Measurements from ENCODE around the gene MBNL3. TPM values are rescaled to one million over a fixed set of nuclear protein-coding genes. Genes with fewer than 3 reads are reported as not detected.

Gene MBNL3
- total and polyA plus RNA-seq, 9 of the 15 experiments (the other 6 are each of a cell fraction or from before 2014, with no cell fraction given): under 0.01 to 0.25 (median 0.16) TPM

- TF ChIP-seq MAX (CRISPR knock-in tag; IDR thresholded peaks at IDR 0.05): no peak
Observed at GRCh38 chrX:132435222-132435621, 53.6 kb downstream of the MBNL3 start (continued).

- Histone ChIP-seq H2AFZ (ENCODE audit: low read depth, low read length) (no peak overlapping the region), H3K36me3 (ENCODE audit: control insufficient read depth, insufficient read depth, low read length) (no peaks in the 10 kb centered on the region), H4K20me1 (replicated peaks; ENCODE audit: control insufficient read depth, insufficient read depth, low read length) (no peaks in the 10 kb centered on the region), H3K4me2 (ENCODE audit: insufficient read depth, low read length) (no peak overlapping the region), H3K27me3 (ENCODE audit: control insufficient read depth in 2 of 2, insufficient read depth in 2 of 2, low read length in 2 of 2) (no peaks in the 10 kb centered on the region), H3K4me3 (no peak overlapping the region), H3K9ac (ENCODE audit: insufficient read depth in 1 of 2, low read depth in 2 of 2, low read length in 2 of 2) (no peak overlapping the region), H3K4me1 (replicated peaks in 1 of 2; ENCODE audit: control insufficient read depth in 2 of 2, insufficient read depth in 2 of 2, low read length in 2 of 2) (no peaks in the 10 kb centered on the region), H3K27ac (ENCODE audit: extremely low read depth, low read depth, low read length) (no peak overlapping the region), H3K79me2 (ENCODE audit: control insufficient read depth, insufficient read depth, low read length) (no peaks in the 10 kb centered on the region), H3K9me1 (ENCODE audit: control insufficient read depth, insufficient read depth, low read length) (no peaks in the 10 kb centered on the region), H3K9me3 (replicated peaks; ENCODE audit: control insufficient read depth, insufficient read depth, low read depth, low read length) (no peaks in the 10 kb centered on the region)
- BruUV-seq (replicated peaks): no TSS peak
- FAIRE-seq (no peak), DNase-seq (ENCODE audit: extremely low read depth in 1 of 4, low spot score in 3 of 4) (no peak), ATAC-seq (no peak)
- ChIA-PET POLR2A (no interaction called here), CTCF (ENCODE audit: low intra/inter-chr PET ratio) (no interaction called here)
- no peak for TF ChIP-seq KAT7 (CRISPR knock-in tag; IDR thresholded peaks at IDR 0.05; ENCODE audit: borderline replicate concordance)
- no peak for TF ChIP-seq SUPT5H (IDR thresholded peaks at IDR 0.05)
- no peak for TF ChIP-seq NRF1 (conservative IDR thresholded peaks at IDR 0.05 in 1 of 2, IDR thresholded peaks at IDR 0.05 in 1 of 2)
- TF ChIP-seq STAG1 (CRISPR knock-in tag; IDR thresholded peaks at IDR 0.05; ENCODE audit: borderline replicate concordance): no peak
- no peak for TF ChIP-seq ZSCAN32 (CRISPR knock-in tag; IDR thresholded peaks at IDR 0.05)
- no peak for TF ChIP-seq FOSL1 (tag; conservative IDR thresholded peaks at IDR 0.05)
- no peak for TF ChIP-seq EP400 (IDR thresholded peaks at IDR 0.05)
- TF ChIP-seq MAFG (tag; conservative IDR thresholded peaks at IDR 0.05): no peak
- no peak for TF ChIP-seq ZFX (CRISPR knock-in tag; IDR thresholded peaks at IDR 0.05)
- no peak for TF ChIP-seq HMBOX1 (IDR thresholded peaks at IDR 0.05)
- no peak for TF ChIP-seq CTBP1 (IDR thresholded peaks at IDR 0.05; ENCODE audit: borderline replicate concordance)
- intact Hi-C loops (cut with micrococcal nuclease) (no loop called here), in situ Hi-C loops (cut with MboI) (no loop called here)
- 4% methylated on average over 5 of the region's 6 CpGs for WGBS (ENCODE audit: insufficient coverage, low coverage, missing lambda C conversion rate)
Observed at GRCh38 chrX:132433551-132433950, 55.3 kb downstream of the MBNL3 start.
